Fibroblast of skin of left biceps (primary cell): Measurements from ENCODE around the gene KDM4B.
"Not testable (repeated sequence)": the region's sequence is repeated elsewhere in the genome, so short reads cannot be mapped to it uniquely, and the experiment has no call there.

Experiments used
- DNase-seq, 2 experiments: peaks; one replicate each; pipeline ENCODE4 v3.0.0-alpha.2; 2013; ENCODE audit warnings: low read depth in 2 of 2

The KDM4B gene

GRCh38 chr19:4968462-4969291 is at the start of gene KDM4B:
Gene KDM4B (plus strand): TSS chr19:4969113. CDS start chr19:5032891, 63,778 bp downstream.
- peak; percentile 99 for DNase-seq

GRCh38 chr19:4922530-4923275 is 46.2 kb upstream of the KDM4B start:
- DNase-seq, result no peak

GRCh38 chr19:4923276-4923747 is 45.6 kb upstream of the KDM4B start:
- DNase-seq, result no peak

GRCh38 chr19:4929186-4929585 is 39.7 kb upstream of the KDM4B start:
- DNase-seq, result no peak

- DNase-seq, result no peak
Observed at GRCh38 chr19:4930664-4931063, 38.2 kb upstream of the KDM4B start.

GRCh38 chr19:4932711-4933110 is 36.2 kb upstream of the KDM4B start:
- DNase-seq, result no peak

GRCh38 chr19:4933528-4933927 is 35.4 kb upstream of the KDM4B start:
- DNase-seq, result no peak

GRCh38 chr19:4935444-4935843 is 33.5 kb upstream of the KDM4B start:
- DNase-seq, result no peak

- no peak for DNase-seq
Observed at GRCh38 chr19:4937060-4937459, 31.9 kb upstream of the KDM4B start.

GRCh38 chr19:4938461-4938860 is 30.5 kb upstream of the KDM4B start:
- DNase-seq, result not testable (repeated sequence)

- DNase-seq, result no peak
Observed at GRCh38 chr19:4939466-4939865, 29.4 kb upstream of the KDM4B start.

GRCh38 chr19:4941638-4942169 is 27.2 kb upstream of the KDM4B start:
- not testable (repeated sequence) for DNase-seq

- not testable (repeated sequence) for DNase-seq
Observed at GRCh38 chr19:4950650-4951049, 18.3 kb upstream of the KDM4B start.

GRCh38 chr19:4951656-4952055 is 17.3 kb upstream of the KDM4B start:
- DNase-seq, result no peak

- DNase-seq, result no peak
Observed at GRCh38 chr19:4952945-4953344, 16.0 kb upstream of the KDM4B start.

GRCh38 chr19:4954320-4955149 is 14.4 kb upstream of the KDM4B start:
- not testable (repeated sequence) for DNase-seq

- DNase-seq, result no peak
Observed at GRCh38 chr19:4955274-4955673, 13.6 kb upstream of the KDM4B start.

- DNase-seq, result no peak
Observed at GRCh38 chr19:4957981-4958380, 10.9 kb upstream of the KDM4B start.

GRCh38 chr19:4962085-4962619 is 6.8 kb upstream of the KDM4B start:
- DNase-seq, result no peak

- no peak for DNase-seq
Observed at GRCh38 chr19:4965061-4965460, 3.9 kb upstream of the KDM4B start.

- DNase-seq, result no peak
Observed at GRCh38 chr19:4966591-4966990, 2.3 kb upstream of the KDM4B start.
